Measurements from ENCODE around the gene EIF3D. TPM values are rescaled to one million over a fixed set of nuclear protein-coding genes. Genes with fewer than 3 reads are reported as not detected.

The EIF3D gene
- total RNA-seq, 6 donors from 2014 or later: 125 to 202 (median 142) TPM

DNA sequence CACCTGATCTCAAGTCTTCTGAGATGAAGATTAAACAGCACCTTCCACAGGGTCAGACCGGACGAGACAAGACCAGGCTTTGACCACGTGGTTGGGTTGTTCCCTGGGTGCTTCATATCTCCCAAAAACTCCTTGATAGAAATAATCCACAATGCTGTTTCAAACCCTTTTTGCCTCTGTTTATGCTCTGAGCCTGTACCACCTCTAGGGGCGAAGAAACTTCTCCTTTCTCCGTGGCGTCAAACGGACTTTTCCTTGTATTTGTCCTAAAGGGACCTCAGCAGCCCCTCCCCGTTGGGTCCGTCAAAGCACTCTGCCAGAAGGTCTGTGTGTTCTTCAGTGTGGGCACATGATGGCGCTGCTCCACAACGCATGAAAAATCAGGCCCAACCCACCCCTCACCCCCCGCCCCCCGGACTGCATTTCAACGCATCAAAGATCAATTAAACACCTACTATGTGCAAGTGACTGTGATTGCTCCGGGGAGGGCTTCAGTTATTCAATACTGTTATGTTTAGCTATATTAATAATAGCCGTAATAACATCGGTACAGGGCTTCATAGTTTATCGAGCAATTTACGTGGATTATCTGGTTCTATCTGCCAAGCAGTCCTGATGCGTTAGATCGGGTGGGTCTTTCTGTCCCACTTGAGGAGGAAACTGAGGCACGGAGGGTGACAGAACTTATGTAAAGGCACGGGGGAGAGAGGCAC lies 17.3 kb upstream of the EIF3D start:
- Histone ChIP-seq H3K4me1 (no peaks in the 10 kb centered on the region), H3K4me3 (no peak overlapping the region), H3K9me3 (no peaks in the 10 kb centered on the region), H3K27ac (no peak overlapping the region), H3K36me3 (no peaks in the 10 kb centered on the region), H3K27me3 (no peaks in the 10 kb centered on the region)
- TF ChIP-seq POLR2A (IDR thresholded peaks at IDR 0.05) (no peak), EP300 (IDR thresholded peaks at IDR 0.05) (no peak), POLR2AphosphoS5 (IDR thresholded peaks at IDR 0.05) (no peak)
- TF ChIP-seq, protein P1, sequence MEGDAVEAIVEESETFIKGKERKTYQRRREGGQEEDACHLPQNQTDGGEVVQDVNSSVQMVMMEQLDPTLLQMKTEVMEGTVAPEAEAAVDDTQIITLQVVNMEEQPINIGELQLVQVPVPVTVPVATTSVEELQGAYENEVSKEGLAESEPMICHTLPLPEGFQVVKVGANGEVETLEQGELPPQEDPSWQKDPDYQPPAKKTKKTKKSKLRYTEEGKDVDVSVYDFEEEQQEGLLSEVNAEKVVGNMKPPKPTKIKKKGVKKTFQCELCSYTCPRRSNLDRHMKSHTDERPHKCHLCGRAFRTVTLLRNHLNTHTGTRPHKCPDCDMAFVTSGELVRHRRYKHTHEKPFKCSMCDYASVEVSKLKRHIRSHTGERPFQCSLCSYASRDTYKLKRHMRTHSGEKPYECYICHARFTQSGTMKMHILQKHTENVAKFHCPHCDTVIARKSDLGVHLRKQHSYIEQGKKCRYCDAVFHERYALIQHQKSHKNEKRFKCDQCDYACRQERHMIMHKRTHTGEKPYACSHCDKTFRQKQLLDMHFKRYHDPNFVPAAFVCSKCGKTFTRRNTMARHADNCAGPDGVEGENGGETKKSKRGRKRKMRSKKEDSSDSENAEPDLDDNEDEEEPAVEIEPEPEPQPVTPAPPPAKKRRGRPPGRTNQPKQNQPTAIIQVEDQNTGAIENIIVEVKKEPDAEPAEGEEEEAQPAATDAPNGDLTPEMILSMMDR (IDR thresholded peaks at IDR 0.05): peak in 4 of 6 experiments; percentile 17 to 41 (median 25)
- peak in 1 of 2 donors; percentile 79 for ATAC-seq (ENCODE audit: low FRiP score in 2 of 2)
- peak in 1 of 2 donors; percentile 38 for DNase-seq
- WGBS, 2 donors: 29 to 30% methylated on average over 23 of the region's 23 CpGs

DNA sequence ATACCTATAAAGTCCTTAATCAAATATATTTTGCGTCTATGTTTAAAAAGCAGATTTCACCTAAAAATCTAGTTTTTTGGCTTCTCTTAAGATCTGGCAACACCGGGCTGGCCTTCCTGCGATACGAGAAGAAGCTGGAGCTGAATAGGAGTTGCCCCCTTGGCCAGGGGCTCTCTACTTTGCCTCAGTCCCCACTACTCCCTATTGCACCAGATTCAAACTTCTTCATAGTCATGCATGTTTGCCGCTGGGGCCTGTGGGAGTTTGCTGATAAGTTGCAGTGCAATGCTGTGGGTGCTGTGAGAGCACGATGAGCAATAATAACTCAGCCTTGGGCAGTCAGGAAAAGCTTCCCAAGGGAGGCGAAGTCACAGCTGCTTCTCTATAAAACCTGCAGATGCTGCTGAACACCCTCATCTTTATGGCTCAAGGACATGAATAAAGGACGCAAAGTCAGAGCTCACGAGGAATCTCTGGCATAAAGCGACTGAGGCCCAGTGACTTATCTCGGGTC lies 15.2 kb upstream of the EIF3D start:
- Histone ChIP-seq H3K27me3 (no peaks in the 10 kb centered on the region), H3K4me3 (no peak overlapping the region)
- no peak for ATAC-seq (ENCODE audit: low FRiP score in 2 of 2)

DNA sequence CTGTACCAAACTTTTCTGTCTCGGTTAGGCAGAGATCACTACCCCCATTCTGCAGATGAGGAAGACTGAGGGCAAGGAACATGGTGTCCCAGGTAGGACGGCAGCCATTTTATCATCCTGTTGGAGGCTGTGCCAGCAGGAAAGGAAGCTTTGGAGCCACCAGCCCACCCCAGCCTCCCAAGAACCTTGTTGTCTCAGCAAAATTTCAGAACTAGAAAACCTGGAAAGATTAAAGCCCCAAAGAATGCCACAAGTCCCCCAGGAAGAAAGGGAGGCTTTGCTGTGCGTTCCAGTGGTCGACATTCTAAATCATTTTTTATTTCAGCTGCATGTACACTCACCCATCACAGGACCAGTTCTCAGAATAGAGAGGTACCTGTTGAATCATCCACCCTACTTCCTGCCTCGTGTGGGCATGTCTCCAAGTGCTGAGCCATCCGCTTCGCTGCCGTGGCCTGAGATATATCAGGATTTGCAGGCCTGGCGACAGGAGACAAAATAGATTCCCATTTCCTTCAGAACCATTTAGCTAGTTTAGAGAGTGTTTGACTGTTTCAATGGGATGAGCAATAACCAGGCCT lies 13.0 kb upstream of the EIF3D start:
- ATAC-seq (ENCODE audit: low FRiP score in 2 of 2): no peak

More for the DNA sequence above, 15.2 kb upstream of the EIF3D start:
- no peak for DNase-seq
- TF ChIP-seq, protein P1 (IDR thresholded peaks at IDR 0.05): no peak
- no peak for TF ChIP-seq POLR2AphosphoS5 (IDR thresholded peaks at IDR 0.05)
- no peak for TF ChIP-seq EP300 (IDR thresholded peaks at IDR 0.05)
- Histone ChIP-seq H3K4me1 (no peaks in the 10 kb centered on the region), H3K36me3 (no peaks in the 10 kb centered on the region), H3K27ac (no peak overlapping the region), H3K9me3 (no peaks in the 10 kb centered on the region)
- 90 to 95% methylated on average over 11 of the region's 11 CpGs for WGBS, 2 donors

DNA sequence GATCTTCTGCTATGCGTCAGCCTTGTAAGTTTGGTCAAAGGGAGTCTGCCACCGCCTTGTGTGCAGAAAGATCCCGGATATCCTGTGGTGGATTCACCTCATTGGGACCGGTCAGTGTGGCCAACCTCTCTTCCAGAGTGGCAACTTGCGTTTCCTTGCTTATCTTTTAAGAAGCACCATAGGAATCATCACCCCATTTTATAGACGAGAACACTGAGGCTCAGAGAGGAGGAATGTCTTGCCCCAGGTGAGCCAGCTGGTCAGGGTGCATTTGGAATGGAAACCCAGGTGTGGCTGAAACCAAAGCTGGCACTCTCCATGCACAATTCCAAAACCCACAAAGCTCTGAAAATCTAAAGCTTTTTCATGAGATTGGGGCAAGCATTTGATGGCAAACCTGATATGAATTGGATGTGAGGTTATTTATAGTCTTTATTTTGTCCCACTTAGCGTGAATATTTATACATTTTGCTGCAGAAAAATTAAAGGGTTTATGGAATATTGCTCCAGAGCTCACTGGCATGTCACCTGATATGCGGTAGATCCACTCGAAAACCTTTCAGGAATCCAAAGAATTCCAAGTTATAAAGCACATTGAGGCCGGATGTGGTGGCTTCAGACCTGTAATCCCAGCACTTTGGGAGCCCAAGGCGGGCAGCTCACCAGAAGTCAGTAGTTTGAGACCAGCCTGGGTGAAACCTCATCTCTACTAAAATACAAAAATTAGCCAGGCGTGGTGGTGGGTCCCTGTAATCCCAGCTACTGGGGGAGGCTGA lies 12.1 kb upstream of the EIF3D start:
- TF ChIP-seq, protein P1 (IDR thresholded peaks at IDR 0.05): no peak
- TF ChIP-seq POLR2A (IDR thresholded peaks at IDR 0.05): no peak
- TF ChIP-seq POLR2AphosphoS5 (IDR thresholded peaks at IDR 0.05): no peak
- TF ChIP-seq EP300 (IDR thresholded peaks at IDR 0.05): no peak

More for the DNA sequence above, 13.0 kb upstream of the EIF3D start:
- Histone ChIP-seq H3K4me3 (no peak overlapping the region), H3K4me1 (no peaks in the 10 kb centered on the region), H3K36me3 (no peaks in the 10 kb centered on the region), H3K27ac (no peak overlapping the region), H3K9me3 (no peaks in the 10 kb centered on the region), H3K27me3 (no peaks in the 10 kb centered on the region)
- DNase-seq: no peak
- TF ChIP-seq POLR2AphosphoS5 (IDR thresholded peaks at IDR 0.05): no peak
- no peak for TF ChIP-seq EP300 (IDR thresholded peaks at IDR 0.05)
- TF ChIP-seq POLR2A (IDR thresholded peaks at IDR 0.05): no peak
- TF ChIP-seq, protein P1 (IDR thresholded peaks at IDR 0.05): no peak
- 58 to 64% methylated on average over 9 of the region's 9 CpGs for WGBS, 2 donors

More for the DNA sequence above, 12.1 kb upstream of the EIF3D start:
- no peak for ATAC-seq (ENCODE audit: low FRiP score in 2 of 2)
- no peaks in the 10 kb centered on the region for H3K36me3 ChIP-seq
- no peak overlapping the region for H3K4me3 ChIP-seq
- no peaks in the 10 kb centered on the region for H3K27me3 ChIP-seq
- DNase-seq: no peak
- no peaks in the 10 kb centered on the region for H3K4me1 ChIP-seq
- no peaks in the 10 kb centered on the region for H3K9me3 ChIP-seq
- WGBS, 2 donors: 69 to 73% methylated on average over 12 of the region's 12 CpGs
- H3K27ac ChIP-seq: no peak overlapping the region

Measured in upper lobe of left lung (tissue), 6 donors.